Breast epithelium (tissue), 3 donors: ENCODE data around the gene NPTX1.

ENCODE experiments used
- POLR2A ChIP-seq: fragments of 450-650 bp; IDR thresholded peaks from one replicate; pipeline ENCODE4 v1.6.1; 2016; ENCODE audit warnings: antibody characterized with exemption, mild to moderate bottlenecking, moderate library complexity
- POLR2AphosphoS5 ChIP-seq, 3 donors: sonication (generic); formaldehyde crosslinking; IDR thresholded peaks; one replicate each; pipeline ENCODE4 v1.6.1; 2017; ENCODE audit warnings: antibody characterized with exemption in 3 of 3
- TF ChIP-seq, protein P1 (sequence below), 3 donors: fragments of 450-650 bp; IDR thresholded peaks; one replicate each; pipeline ENCODE4 v1.5.1; 2016 to 2017; ENCODE audit warnings: antibody characterized with exemption in 3 of 3, mild to moderate bottlenecking in 3 of 3, moderate library complexity in 3 of 3

DNA sequence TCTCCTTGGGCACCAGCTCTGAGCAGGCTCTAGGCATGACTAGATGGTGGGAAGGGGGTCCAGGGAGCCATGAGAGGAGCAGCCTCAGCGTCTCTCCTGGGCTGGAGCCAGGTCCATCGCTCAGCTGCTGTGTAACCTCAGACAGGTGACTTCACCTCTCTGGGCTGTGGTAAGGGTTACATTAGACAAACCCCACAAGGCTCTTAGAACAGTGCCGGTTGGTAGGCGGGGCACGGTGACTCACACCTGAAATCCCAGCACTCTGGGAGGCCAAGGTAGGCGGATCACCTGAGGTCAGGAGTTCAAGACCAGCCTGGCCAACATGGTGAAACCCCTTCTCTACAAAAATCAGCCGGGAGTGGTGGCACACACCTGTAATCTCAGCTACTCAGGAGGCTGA lies 18.1 kb upstream of the NPTX1 start:
- no peak for TF ChIP-seq POLR2A
- TF ChIP-seq, protein P1, sequence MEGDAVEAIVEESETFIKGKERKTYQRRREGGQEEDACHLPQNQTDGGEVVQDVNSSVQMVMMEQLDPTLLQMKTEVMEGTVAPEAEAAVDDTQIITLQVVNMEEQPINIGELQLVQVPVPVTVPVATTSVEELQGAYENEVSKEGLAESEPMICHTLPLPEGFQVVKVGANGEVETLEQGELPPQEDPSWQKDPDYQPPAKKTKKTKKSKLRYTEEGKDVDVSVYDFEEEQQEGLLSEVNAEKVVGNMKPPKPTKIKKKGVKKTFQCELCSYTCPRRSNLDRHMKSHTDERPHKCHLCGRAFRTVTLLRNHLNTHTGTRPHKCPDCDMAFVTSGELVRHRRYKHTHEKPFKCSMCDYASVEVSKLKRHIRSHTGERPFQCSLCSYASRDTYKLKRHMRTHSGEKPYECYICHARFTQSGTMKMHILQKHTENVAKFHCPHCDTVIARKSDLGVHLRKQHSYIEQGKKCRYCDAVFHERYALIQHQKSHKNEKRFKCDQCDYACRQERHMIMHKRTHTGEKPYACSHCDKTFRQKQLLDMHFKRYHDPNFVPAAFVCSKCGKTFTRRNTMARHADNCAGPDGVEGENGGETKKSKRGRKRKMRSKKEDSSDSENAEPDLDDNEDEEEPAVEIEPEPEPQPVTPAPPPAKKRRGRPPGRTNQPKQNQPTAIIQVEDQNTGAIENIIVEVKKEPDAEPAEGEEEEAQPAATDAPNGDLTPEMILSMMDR (IDR thresholded peaks at IDR 0.05) = no peak
- no peak for TF ChIP-seq POLR2AphosphoS5 (IDR thresholded peaks at IDR 0.05)
